Measurements from ENCODE around the gene BGN.

The BGN gene

DNA sequence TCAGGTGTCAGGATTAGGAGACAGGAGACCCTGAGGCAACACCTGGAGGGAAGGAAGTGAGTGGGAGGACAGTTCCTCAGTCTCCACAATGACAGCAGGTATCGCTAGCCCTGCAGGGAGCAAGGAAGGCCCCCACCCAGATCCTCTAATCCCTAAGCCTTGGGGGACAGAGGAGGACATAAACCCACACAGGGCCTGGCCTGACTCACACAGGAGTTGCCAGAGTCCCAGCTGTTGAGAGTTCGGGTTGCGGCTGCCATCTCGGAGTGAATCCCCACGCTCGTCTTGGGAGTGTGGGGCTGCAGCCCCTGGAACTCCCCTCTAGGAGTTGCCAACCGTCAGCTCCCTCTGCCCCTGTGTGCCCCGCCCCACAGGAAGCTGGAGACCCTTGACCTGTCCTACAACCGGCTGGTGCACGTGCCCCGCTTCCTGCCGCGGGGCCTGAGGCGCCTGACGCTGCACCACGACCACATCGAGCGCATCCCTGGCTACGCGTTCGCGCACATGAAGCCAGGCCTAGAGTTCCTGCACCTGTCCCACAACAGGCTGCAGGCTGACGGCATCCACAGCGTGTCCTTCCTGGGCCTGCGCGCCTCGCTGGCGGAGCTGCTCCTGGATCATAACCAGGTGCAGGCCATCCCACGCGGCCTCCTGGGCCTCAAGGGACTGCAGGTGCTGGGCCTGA, 9.2 kb upstream of the BGN start:
- no peak for DNase-seq

DNA sequence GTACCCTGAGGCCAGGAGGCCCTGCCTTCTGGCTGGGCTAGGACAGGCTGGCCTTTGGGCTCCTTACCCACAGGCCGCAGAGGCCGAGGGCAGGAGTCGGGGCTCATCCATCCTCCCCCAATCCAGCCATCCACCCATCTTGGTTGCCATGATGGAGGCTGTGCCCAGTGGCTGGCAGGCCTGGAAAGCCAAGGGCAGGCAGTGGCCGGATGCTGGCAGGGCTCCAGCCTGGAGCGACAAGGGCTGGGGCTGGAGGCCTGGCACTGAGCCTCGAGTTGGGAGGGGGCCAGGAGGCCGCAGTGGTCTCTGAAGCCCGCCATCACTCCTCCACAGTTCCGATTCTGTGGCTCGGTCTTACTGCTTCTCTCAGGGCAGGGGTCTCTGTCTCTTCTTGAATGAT, 8.6 kb upstream of the BGN start:
- DNase-seq = no peak

DNA sequence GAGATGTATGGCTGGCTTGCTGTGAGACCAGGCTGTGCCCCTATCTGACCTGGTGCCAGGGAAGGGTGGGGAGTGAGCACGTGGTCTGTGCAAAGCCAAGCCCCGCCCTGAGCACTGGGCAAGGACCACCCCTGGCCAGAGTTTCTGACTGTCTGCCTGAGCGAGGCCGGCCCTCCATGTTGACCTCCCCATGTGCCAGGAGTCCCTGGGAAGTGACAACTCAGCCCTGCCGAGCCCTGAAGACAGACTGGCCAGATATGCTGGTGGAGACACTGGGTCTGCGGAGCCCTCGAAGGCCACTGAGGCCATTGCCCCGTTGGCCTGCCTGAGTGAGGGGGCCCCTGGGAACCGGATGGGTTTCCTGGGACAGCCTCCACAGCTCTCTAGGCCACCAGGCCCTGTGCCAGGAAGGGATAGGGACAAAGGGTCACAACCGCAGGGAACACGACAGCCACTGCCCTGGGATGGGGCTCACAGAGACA, 7.1 kb upstream of the BGN start:
- DNase-seq = no peak

DNA sequence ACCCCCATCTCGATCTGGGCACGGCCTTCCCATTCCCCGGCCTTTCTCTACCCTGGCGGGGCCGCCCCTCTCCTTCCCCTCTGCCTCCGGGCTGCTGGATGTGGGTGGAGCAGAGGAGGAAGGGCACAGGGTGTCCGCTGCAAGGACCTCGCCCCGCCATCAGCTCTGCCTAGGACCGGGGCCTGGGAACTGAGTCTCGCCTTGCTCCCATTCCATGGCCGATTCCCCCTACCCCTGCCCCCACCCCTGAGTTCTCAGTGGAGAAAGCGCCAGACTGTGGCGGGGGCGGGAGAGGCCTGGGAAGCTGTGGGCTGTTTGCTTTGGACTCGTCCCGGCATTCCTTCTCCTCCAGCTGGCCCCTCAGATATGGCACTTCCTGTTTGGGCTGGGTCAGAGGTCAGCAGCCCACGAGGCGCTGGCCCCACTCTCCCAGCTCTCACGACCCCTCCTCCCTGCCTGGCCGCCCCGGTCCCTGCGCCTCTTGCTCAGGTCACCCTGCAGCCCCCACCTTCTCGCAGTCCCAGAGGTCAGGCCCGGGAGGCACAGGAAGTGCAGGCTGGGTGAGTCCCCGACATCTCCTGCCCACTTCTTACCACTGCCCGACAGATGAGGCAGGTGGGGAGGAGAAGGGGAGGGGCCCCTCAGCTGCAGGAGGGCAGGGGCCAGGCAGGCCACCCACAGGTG, 6.4 kb upstream of the BGN start:
- DNase-seq = no peak

DNA sequence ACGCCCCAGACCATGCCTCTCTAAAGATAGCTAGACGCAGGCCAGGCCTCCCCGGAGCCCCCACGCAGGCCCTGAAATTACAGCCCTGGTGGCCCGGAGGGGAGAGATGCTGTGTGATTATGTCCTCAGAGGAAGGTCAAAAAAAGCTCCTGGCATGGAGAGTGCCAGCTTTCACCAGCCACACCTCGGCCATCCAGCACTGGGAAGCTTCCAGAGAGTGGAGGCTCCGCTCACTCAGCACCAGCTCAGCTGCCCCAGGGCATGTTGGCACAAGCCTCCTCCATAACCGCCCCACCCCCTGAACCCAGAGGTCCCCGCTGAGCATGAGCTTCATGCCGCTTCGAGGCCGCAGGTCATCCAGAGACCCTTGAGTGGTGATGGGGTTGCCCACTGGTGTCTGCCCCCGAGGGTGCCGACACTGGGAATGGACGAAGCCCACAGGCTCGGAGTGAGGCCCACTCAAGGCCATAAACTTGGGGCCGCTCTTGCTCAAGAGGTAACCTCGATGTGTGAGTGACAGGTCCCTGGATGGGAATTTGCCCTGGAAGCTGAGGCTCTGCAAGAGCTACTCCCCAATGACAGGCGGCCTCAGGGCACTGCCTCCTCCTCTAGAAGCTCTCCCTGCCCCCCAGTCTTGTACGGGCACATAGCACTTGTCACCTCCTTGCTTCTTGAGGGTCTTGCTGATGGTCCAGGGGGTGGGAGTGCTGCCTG, 4.4 kb upstream of the BGN start:
- no peak for DNase-seq

DNA sequence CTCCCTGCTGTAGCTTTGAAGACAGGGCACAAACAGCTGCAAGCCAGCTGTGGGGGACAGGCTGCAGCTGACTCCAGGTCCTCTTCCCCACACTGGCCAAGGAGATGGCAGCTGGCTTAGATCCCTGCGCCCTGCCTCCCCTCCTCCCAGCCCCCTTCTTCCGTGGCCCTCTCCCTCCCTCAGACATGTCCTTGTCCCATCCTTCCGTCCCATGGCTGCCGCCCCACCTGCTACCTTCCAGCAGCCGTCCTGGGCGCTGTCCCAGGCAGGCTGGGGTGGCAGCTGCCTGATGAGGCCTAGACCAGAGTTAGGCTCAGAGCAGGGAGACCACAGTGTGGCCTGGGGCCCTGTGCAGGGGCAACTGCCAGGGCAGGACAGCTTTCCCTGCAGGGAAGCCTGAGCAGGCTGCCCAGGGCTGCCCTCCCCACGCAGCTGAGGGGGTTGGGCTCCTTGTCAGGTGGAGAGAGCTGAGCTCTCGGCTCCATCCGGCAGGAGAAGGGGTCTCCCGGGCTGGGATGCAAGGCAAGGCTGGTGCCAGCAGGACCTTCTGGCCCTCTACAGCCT, 3.3 kb upstream of the BGN start:
- DNase-seq = no peak

DNA sequence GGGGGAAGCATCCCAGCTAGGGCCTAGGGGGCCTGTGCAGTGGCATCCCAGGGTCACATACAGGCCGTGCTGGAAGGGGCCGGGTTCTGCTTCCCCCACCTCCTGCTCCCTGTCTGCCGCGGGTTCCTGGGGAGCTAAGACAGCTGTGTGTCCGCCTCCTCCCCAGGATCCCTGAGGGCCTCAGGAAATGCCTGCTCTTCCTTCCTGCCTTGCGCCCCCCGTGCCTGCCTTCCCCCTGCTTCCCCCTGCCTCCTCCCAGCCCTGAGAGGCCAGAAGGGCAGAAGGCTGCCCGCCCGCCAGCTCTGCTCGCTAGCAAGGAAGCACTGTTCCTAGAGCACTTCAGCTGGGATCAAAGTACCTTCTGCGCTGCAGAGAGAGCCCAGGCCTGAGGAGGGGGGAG, 2.9 kb upstream of the BGN start:
- DNase-seq = no peak

DNA sequence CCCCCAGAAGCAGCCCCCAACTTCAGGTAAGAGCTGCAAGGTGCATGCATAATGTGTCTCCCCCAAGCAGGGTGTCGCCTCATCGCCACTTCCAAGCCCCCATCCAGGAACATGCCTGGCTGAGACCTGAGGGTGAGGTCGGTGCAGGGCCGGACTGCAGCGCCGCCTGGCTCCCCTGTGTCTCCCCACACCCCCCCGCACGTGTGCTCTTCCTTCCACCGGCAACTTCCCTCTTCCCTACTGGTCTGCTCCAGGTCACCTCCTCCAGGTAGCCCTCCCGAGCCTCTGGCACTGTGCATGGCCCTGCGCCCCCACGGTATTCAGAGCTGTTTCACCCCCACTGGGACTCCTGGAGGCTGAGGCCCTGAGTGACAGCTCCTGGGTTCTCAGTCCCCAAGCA, 2.2 kb upstream of the BGN start:
- no peak for DNase-seq

DNA sequence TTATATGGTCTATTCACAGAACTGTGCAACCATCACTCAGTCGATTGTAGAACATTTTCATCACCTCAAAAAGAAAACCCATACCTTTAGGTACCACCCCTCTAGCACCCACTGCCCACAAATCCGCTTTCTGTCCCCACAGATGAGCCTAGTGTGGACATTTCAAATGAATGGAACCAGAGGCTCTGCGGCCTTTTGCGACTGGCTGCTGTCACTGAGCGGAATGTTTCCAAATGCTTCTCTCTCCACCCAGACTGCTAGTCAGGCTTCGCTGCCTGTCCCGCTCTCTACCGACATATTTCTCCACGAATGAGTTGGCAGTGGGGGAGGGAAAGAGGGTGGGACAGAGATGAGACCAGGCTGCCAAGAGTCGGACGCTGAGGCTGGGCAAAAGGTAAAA, 1.7 kb upstream of the BGN start:
- DNase-seq = no peak

DNA sequence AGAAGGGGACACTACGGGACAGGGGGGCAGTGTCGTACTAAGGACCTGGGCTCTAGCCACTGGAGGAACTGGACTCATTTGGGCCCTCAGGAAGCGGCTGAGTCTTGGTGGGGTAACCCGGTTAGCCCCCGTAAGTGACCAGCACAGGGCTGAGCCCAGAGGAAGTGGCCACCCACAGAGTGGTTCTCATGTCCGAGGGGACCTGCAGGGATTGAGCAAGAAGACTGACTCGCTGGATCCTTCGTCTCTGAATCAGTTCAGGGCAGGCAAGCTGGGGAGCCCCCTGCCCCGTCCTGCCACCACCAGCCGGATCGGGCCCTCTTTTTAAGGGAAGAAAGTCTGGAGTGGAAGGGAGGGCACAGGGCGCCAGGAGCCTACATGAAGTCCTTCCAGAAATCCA, 719 bp upstream of the BGN start:
- DNase-seq = no peak

DNA sequence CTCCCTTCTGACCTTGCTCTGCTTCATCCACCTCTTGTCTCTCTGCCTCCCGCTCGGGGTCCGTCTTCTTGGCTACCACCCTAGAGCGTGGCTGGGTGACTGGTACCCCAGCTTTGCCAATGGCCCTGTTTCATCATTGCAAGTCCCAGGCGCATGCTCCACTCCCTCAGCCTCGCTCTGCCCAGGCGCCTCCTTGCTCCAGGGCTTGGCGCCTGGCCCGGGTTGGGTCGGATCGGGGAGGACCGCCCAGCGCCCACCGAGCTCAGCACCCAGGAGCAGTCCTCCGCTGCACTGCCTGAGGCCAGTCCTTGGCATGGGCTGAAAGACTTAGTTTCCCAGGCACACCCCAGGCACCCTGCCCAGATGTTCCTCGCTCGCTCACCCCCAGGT, 577 bp downstream of the BGN start:
- DNase-seq = no peak

DNA sequence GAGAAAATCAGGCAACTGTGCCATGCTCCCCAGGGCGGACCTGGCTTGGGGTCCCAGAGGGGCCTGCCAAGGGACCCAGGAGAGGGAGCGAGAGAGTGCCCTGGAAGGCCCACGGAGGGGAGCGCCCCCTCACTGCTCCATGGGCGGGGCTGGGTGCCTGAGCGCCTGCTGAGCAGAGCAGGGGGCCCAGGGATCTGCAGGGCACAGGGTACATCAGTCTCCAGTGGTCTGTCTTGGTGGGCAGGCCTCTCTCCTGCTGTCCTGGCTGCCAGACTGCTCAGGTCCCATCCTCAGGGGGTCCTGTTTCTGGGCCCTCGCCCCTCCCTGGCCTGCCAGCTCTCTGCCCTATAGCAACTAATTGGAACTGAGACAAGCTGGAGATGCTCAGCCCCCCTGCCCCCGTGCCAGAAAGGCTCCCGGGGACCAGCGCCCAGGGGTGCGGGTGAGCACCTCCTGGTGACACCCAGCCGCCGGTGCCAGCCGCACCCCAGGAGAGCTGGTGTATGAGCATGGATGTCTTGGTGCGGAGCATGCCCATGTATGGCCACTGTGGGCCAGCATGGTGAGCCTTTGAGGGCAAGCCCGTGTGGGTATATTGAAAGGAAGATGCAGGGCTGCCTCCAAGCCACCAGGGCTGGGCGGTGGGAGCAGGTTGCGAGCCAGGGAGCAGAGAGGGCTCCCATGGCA, 1.3 kb downstream of the BGN start:
- no peak for DNase-seq

DNA sequence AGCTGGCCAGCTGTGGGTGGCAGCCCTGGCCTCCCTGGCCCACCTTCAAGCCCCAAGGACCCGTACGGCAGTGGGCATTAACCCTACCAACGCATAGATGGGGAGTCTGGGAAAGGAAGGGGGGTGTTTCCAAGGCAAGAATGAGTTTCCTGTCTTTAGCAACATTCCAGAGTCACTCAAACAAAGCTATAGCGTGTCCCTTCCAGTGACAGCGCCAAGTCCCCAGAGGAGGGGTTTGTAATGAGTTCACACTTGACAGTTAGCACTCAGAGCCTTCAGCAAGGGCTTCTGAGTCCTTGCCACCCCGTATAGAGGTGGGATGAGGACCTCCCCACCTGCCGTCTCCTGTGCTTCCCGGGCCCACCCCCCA, 1.8 kb downstream of the BGN start:
- no peak for DNase-seq

DNA sequence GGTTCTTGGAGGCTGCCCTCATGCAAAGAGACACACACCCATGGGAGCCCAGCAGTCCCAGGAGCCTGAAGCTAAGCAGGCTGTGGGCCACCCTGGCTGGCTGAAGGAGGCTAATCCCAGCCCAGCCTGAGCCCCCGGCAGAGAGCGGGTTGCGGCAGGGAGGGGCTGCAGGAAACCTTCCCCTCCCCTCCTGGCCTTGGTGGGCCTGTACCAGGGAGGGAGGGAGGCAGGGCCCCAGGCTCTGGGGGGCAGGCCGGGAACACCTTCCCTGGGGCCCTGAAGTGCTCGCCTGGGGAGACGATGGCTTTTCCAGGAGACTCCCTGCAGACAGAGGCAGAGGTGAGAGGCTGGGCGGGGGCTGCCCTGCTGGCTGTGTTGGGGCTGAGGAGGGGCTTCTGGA, 3.7 kb downstream of the BGN start:
- no peak for DNase-seq

DNA sequence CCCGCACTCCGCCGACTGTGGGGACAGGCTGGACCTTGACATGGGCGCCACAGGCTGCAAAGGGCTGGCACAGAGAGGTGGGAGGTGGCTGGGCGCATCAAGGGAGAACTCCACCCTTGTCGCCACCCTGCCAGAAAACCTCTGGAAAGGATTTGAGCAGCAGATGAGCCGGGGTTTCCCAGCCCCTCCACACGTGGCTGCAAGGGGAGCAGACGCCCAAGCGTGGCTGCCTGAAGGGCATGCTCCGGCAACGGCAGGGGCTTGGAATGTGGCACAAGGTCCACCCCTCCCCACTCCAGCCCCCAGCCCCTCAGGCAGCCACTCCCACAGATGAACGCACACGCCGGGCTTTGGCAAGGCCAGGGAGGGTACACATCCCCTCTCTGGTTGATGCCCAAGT, 4.6 kb downstream of the BGN start:
- no peak for DNase-seq

DNA sequence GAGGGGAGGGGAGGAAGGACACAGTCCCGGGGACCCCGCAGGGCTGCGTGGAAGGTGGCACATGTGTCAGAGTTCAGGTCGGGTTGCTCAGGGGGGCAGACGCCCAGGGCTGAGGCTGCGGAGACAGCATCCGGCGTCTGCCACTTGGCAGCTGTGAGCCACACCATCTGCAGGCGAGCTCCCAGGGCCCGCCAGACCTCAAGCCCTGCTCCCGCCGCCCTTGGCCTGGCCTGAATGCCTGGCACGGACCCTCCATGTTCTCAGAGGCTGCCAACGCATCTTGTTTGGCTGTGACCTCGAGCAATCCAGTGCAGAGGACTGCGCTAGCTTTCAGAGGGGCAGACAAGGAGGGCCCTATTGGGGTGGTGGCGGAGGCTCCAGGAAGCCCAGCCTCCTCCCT, 5.1 kb downstream of the BGN start:
- DNase-seq = no peak

DNA sequence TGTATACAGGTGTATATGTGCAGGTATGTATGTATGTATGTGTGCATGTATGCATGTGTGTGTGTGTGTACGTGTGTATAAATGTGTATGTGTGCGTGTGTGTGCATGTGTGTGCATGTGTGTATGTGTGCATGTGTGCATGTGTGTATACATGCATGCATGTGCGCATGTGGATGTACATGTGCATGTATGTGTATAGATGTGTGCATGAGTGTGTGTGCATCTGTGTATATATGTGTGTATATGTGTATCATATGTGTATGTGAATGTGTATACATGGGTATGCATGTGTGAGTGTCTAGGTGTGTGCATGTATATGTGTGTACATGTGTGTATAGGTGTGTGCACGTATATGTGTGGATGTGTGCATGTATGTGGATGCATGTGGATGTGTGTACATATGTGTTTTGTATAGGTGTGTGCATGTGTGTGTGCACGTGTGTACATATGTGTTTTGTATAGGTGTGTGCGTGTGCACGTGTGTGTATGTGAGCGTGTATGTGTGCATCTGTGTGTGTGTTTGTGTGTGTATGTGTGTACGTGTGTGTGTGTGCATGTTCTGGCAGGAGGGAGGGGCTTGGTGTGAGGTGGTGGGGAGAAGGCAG, 6.0 kb downstream of the BGN start:
- no peak for DNase-seq

DNA sequence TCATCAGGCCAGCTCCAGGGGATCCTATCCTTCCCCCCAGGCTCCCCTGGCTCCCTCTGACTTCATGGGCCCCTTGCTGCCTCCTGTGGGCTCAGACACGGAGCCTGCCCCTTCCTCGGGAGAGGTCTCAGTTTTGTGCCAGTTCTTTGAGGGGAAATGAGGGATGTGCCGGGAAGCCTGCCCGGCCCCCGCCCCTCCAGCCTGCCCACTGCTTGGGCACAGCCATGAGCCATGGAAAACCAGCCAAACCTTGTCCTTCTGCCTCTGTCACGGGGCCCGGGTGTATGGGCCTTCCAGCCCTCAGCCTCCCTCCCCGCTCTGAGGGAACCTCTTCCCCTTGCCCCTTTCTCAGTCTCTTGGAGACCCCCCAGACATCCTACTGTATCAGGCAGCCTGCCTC, 6.8 kb downstream of the BGN start:
- no peak for DNase-seq

DNA sequence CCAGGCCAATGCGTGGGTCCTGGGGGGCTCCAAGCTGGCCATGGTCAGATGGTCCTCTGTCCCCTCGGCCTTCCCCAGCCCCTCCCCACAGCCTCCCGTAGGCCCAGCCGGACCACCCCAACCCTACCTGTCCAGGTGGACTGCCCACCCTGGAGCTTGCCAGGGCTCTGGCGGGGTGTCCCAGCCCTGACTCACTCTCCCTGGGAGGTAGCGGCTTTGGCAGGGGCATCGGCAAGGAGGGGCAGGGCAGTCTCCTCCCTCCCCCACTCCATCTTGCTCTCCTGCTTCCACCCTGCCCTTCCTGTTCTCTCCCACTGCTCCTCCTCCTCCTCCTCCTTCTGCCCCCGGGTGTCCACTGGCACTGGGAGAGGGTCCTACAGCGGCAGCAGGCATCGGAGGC, 7.4 kb downstream of the BGN start:
- no peak for DNase-seq

DNA sequence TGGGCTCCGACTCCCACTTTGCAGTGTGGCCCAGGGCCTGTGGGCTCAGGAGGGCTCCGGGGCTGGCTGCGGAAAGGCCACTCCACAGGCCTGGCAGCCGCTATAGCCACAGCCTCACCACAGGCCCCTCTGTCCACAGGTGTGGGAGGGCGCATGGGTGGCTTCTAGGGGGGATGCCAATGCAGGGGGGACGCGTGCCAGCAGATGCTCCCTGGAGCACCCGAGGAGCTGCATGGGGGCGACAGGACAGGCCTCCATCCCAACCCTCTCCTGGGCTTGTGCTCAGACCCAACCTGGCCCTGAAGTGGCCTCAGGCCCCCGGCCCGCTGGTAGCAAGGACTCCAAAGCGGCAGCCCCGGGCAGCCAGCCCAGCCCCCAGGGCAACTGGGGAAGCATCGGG, 8.0 kb downstream of the BGN start:
- no peak for DNase-seq

DNA sequence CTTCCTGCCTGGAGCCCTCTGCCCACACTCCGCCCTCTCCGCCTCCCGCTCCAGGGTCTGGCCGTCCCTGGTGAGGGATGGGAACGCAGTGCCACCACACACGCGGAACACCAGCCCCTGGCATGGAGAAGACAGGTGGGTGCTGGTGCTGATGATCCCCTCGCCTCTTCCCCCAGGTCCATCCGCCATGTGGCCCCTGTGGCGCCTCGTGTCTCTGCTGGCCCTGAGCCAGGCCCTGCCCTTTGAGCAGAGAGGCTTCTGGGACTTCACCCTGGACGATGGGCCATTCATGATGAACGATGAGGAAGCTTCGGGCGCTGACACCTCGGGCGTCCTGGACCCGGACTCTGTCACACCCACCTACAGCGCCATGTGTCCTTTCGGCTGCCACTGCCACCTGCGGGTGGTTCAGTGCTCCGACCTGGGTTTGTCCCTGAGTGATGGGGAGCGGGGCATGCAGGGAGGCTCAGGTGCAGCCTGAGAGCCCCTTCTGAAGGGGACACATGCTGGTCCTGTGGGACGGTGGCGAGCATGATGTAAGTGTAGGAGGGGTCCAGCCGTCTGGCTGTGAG, 9.8 kb downstream of the BGN start:
- no peak for DNase-seq

DNA sequence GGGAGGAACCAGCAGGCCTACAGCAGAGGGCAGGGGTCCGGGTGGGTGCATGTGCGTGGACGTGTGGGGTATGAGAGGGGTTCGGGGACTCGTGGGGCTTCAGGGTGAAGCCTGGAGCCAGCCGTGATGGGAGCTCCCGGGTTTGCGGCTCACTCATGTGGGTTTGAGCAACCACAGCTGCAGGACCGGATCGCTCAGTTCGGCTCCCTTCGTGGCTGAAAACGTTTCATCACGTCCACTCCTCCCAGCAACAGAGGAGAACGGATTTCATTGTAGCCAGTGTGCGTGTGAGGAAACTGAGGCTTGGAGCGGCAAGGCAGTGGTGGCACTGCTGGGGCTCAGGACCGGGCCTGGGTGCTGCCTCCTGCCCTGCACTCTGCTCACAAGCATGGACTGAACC, 10.6 kb downstream of the BGN start:
- DNase-seq = no peak

Data from T-helper 9 cell (primary cell).